Smooth muscle cell (in vitro differentiated cells): ENCODE data around the gene PICALM. TPM values are rescaled to one million over a fixed set of nuclear protein-coding genes. Genes with fewer than 3 reads are reported as not detected.
A peak's percentile ranks its signal among the peaks of the same experiment; 100 is the strongest.

Experiments used
- DNase-seq: peaks from one replicate; lab custom pipeline; 2025; ENCODE audit not compliant: unreplicated experiment; lab: John Stamatoyannopoulos, UW
- H2AFZ ChIP-seq: fragments of 200-600 bp; sonication (generic); 2 replicates; pipeline ENCODE4 v1.6.0; 2016; ENCODE audit warnings: antibody characterized with exemption, low read depth, mild to moderate bottlenecking
- H3F3A ChIP-seq: fragments of 200-600 bp; sonication (generic); 2 replicates; pipeline ENCODE4 v1.6.0; 2017; ENCODE audit warnings: antibody characterized with exemption, low read depth
- H3K27ac ChIP-seq: fragments of 200-600 bp; sonication (generic); 2 replicates; pipeline ENCODE4 v1.5.1; 2016; ENCODE audit warnings: low read depth, mild to moderate bottlenecking
- H3K27me3 ChIP-seq: fragments of 200-600 bp; sonication (generic); 2 replicates; pipeline ENCODE4 v1.6.1; 2016; ENCODE audit warnings: low read depth, mild to moderate bottlenecking
- H3K36me3 ChIP-seq: fragments of 200-600 bp; sonication (generic); 2 replicates; pipeline ENCODE4 v1.5.1; 2016; ENCODE audit warnings: low read depth
- H3K4me1 ChIP-seq: fragments of 200-600 bp; sonication (generic); 2 replicates; pipeline ENCODE4 v1.5.1; 2016; ENCODE audit warnings: low read depth
- H3K4me2 ChIP-seq: fragments of 200-600 bp; sonication (generic); 2 replicates; pipeline ENCODE4 v1.6.0; 2016; ENCODE audit warnings: mild to moderate bottlenecking
- H3K4me3 ChIP-seq: fragments of 200-600 bp; sonication (generic); 2 replicates; pipeline ENCODE4 v1.5.1; 2016; ENCODE audit warnings: mild to moderate bottlenecking
- H3K79me2 ChIP-seq: fragments of 200-600 bp; sonication (generic); 2 replicates; pipeline ENCODE4 v1.6.0; 2016; ENCODE audit warnings: low read depth, mild to moderate bottlenecking
- H3K9ac ChIP-seq: fragments of 200-600 bp; sonication (generic); 2 replicates; pipeline ENCODE4 v1.6.0; 2016; ENCODE audit warnings: low read depth
- H3K9me3 ChIP-seq: fragments of 200-600 bp; sonication (generic); replicated peaks from 2 replicates; pipeline ENCODE4 v1.5.1; 2016; ENCODE audit warnings: low read depth
- H4K20me1 ChIP-seq: fragments of 200-600 bp; sonication (generic); 2 replicates; pipeline ENCODE4 v1.6.0; 2016; ENCODE audit warnings: low read depth
- CTCF ChIP-seq: fragments of 200-600 bp; sonication (generic); IDR thresholded peaks from 2 replicates; pipeline ENCODE4 v1.5.1; 2017; ENCODE audit warnings: borderline replicate concordance, mild to moderate bottlenecking, antibody characterized with exemption; ENCODE audit not compliant: insufficient read depth, poor library complexity, severe bottlenecking
- WGBS: methylation state at CpG from one replicate; pipeline ENCODE4 v1.1.7; 2016; ENCODE audit warnings: low lambda C conversion rate; 5-methylcytosine and 5-hydroxymethylcytosine counted together
- polyA plus RNA-seq: library from polyadenylated mRNA; unstranded; fragments of >200 nt; fragmentation: Nextera tagmentation; extraction: Ambion mirVana; gene quantifications from 2 replicates; pipeline ENCODE4 v1.2.1, GENCODE V29; 2016
- total RNA-seq: library from RNA; depleted of rRNA; stranded (reverse); fragments of >200 nt; gene quantifications from 2 replicates; pipeline ENCODE4 v1.2.3, GENCODE V29; 2014

Gene PICALM
- total and polyA plus RNA-seq, 2 experiments from 2014 or later = 72.9 to 420 TPM

GRCh38 chr11:85948884-85949283 lies 120.0 kb downstream of the PICALM start:
- no peak for DNase-seq
- Histone ChIP-seq H3K4me2 (peak overlapping the region; percentile 9), H4K20me1 (no peaks in the 10 kb centered on the region), H3K27me3 (no peaks in the 10 kb centered on the region), H3K9me3 (no peaks in the 10 kb centered on the region), H3K27ac (peak overlapping the region; percentile 73), H3K9ac (no peak overlapping the region), H3F3A (peaks cover 17% of the 10 kb centered on the region), H3K4me1 (no peaks in the 10 kb centered on the region), H2AFZ (no peak overlapping the region), H3K4me3 (no peak overlapping the region), H3K79me2 (no peaks in the 10 kb centered on the region), H3K36me3 (no peaks in the 10 kb centered on the region)
- WGBS = 90% methylated on average over 2 of the region's 2 CpGs
- TF ChIP-seq CTCF = no peak

GRCh38 chr11:85947431-85948272 lies 121.2 kb downstream of the PICALM start:
- H3K27me3 ChIP-seq = no peaks in the 10 kb centered on the region

GRCh38 chr11:85946221-85946620 lies 122.7 kb downstream of the PICALM start:
- Histone ChIP-seq H3K9me3 (no peaks in the 10 kb centered on the region), H3K9ac (no peak overlapping the region), H2AFZ (no peak overlapping the region), H3K36me3 (no peaks in the 10 kb centered on the region), H3K4me3 (no peak overlapping the region), H3K27ac (no peak overlapping the region), H3K4me1 (no peaks in the 10 kb centered on the region), H3F3A (peaks cover 10% of the 10 kb centered on the region), H3K27me3 (no peaks in the 10 kb centered on the region), H3K4me2 (no peak overlapping the region), H3K79me2 (no peaks in the 10 kb centered on the region), H4K20me1 (no peaks in the 10 kb centered on the region)
- TF ChIP-seq CTCF = no peak
- DNase-seq = no peak

More at GRCh38 chr11:85947431-85948272, 121.2 kb downstream of the PICALM start:
- Histone ChIP-seq H3K9me3 (no peaks in the 10 kb centered on the region), H2AFZ (no peak overlapping the region), H3K4me1 (no peaks in the 10 kb centered on the region), H4K20me1 (no peaks in the 10 kb centered on the region), H3K79me2 (no peaks in the 10 kb centered on the region), H3K4me2 (peak overlapping the region; percentile 9), H3K4me3 (no peak overlapping the region), H3K27ac (peak overlapping the region; percentile 73), H3K36me3 (no peaks in the 10 kb centered on the region), H3F3A (peaks cover 10% of the 10 kb centered on the region), H3K9ac (no peak overlapping the region)
- WGBS = 37% methylated on average over 5 of the region's 5 CpGs
- no peak for DNase-seq
- no peak for TF ChIP-seq CTCF

GRCh38 chr11:85945788-85946187 lies 123.1 kb downstream of the PICALM start:
- Histone ChIP-seq H4K20me1 (no peaks in the 10 kb centered on the region), H3K4me2 (no peak overlapping the region), H3K4me3 (no peak overlapping the region), H3F3A (peaks cover 10% of the 10 kb centered on the region), H3K4me1 (no peaks in the 10 kb centered on the region), H3K27me3 (no peaks in the 10 kb centered on the region), H3K9me3 (no peaks in the 10 kb centered on the region), H3K27ac (no peak overlapping the region), H3K9ac (no peak overlapping the region), H2AFZ (no peak overlapping the region), H3K36me3 (no peaks in the 10 kb centered on the region), H3K79me2 (no peaks in the 10 kb centered on the region)
- no peak for DNase-seq
- no peak for TF ChIP-seq CTCF
